ENCODE data around the gene RSBN1. TPM values are rescaled to one million over a fixed set of nuclear protein-coding genes. Genes with fewer than 3 reads are reported as not detected.

RSBN1 gene
- total and polyA plus RNA-seq, 2 donors (not counting 1 experiment from before 2014, with no cell fraction given): 9.4 to 10.2 TPM

DNA sequence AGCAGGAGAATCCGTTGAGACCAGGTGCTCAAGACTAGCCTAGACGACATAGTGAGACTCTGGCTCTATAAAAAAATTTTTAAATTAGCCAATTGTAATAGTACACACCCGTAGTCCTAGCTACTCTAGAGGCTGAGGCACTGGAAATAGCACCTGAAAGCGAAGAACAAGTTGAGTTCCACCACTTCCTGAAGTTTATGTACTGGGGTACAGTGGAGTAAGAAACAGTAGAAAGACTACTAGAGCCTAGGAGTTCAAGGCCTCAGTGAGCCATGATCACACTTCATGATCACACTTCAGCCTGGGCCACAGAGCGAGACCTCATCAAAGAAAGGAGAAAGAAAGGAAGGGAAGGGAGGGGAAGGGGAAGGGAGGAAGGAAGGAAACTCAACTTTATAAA, 19.8 kb downstream of the RSBN1 start:
- Histone ChIP-seq H3K9me3 (ENCODE audit: control insufficient read depth, insufficient read depth, low read depth, low read length) (no peaks in the 10 kb centered on the region), H4K20me1 (ENCODE audit: control insufficient read depth, extremely low read depth, insufficient read depth, low read length) (no peaks in the 10 kb centered on the region), H3K27ac (ENCODE audit: insufficient read depth, low read length) (peak overlapping the region; percentile 22), H3K79me2 (ENCODE audit: control insufficient read depth, insufficient read depth, low read length) (peaks cover 1% of the 10 kb centered on the region), H3K4me1 (ENCODE audit: control insufficient read depth, extremely low read depth, insufficient read depth, low read length) (no peaks in the 10 kb centered on the region), H3K4me2 (ENCODE audit: extremely low read depth, insufficient read depth, low read length) (no peak overlapping the region), H3K4me3 (replicated peaks in 1 of 4; ENCODE audit: control extremely low read depth in 1 of 4, insufficient read depth in 1 of 4, low read depth in 3 of 4, low read length in 4 of 4) (no peak overlapping the region), H3K27me3 (ENCODE audit: control insufficient read depth, insufficient read depth, low read length) (no peaks in the 10 kb centered on the region), H3K9ac (ENCODE audit: insufficient read depth, low read length) (no peak overlapping the region), H3K36me3 (ENCODE audit: control insufficient read depth, insufficient read depth, low read length) (no peaks in the 10 kb centered on the region), H2AFZ (ENCODE audit: low read length) (no peak overlapping the region)
- no peak for TF ChIP-seq EZH2 (IDR thresholded peaks at IDR 0.05; ENCODE audit: low read length, missing control alignments)
- TF ChIP-seq, protein P1, sequence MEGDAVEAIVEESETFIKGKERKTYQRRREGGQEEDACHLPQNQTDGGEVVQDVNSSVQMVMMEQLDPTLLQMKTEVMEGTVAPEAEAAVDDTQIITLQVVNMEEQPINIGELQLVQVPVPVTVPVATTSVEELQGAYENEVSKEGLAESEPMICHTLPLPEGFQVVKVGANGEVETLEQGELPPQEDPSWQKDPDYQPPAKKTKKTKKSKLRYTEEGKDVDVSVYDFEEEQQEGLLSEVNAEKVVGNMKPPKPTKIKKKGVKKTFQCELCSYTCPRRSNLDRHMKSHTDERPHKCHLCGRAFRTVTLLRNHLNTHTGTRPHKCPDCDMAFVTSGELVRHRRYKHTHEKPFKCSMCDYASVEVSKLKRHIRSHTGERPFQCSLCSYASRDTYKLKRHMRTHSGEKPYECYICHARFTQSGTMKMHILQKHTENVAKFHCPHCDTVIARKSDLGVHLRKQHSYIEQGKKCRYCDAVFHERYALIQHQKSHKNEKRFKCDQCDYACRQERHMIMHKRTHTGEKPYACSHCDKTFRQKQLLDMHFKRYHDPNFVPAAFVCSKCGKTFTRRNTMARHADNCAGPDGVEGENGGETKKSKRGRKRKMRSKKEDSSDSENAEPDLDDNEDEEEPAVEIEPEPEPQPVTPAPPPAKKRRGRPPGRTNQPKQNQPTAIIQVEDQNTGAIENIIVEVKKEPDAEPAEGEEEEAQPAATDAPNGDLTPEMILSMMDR (conservative IDR thresholded peaks at IDR 0.05 in 1 of 2, IDR thresholded peaks at IDR 0.05 in 1 of 2; ENCODE audit: low read depth in 1 of 2, low read length in 2 of 2): no peak
- no peak for DNase-seq (ENCODE audit: low read depth in 2 of 2)

DNA sequence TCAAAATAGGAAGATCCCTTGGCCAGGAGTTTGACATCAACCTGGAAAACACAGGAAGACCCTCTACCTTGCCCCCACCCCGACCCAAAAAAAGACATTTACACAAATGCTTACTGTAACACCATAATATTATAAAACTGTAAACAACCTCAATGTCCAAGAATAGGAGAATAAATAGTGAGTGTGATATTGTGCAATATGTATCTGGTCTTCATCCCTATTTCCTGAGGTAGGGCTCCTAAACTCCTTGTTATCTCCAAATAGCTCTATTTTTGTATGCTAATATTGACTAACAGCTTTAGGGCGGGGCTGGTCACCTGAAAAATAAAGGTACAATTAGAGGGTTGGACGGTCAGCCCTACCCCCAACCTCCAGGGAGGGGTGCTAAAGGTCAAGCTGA, 23.5 kb downstream of the RSBN1 start:
- Histone ChIP-seq H3K9ac (ENCODE audit: insufficient read depth, low read length) (no peak overlapping the region), H2AFZ (ENCODE audit: low read length) (no peak overlapping the region), H3K79me2 (ENCODE audit: control insufficient read depth, insufficient read depth, low read length) (peaks cover 1% of the 10 kb centered on the region), H3K4me2 (ENCODE audit: extremely low read depth, insufficient read depth, low read length) (no peak overlapping the region), H3K27me3 (ENCODE audit: control insufficient read depth, insufficient read depth, low read length) (no peaks in the 10 kb centered on the region), H3K4me3 (replicated peaks in 1 of 4; ENCODE audit: control extremely low read depth in 1 of 4, insufficient read depth in 1 of 4, low read depth in 3 of 4, low read length in 4 of 4) (no peak overlapping the region), H3K36me3 (ENCODE audit: control insufficient read depth, insufficient read depth, low read length) (no peaks in the 10 kb centered on the region), H4K20me1 (ENCODE audit: control insufficient read depth, extremely low read depth, insufficient read depth, low read length) (no peaks in the 10 kb centered on the region), H3K9me3 (ENCODE audit: control insufficient read depth, insufficient read depth, low read depth, low read length) (no peaks in the 10 kb centered on the region), H3K4me1 (ENCODE audit: control insufficient read depth, extremely low read depth, insufficient read depth, low read length) (peaks cover 2% of the 10 kb centered on the region), H3K27ac (ENCODE audit: insufficient read depth, low read length) (no peak overlapping the region)
- no peak for DNase-seq (ENCODE audit: low read depth in 2 of 2)
- no peak for TF ChIP-seq EZH2 (IDR thresholded peaks at IDR 0.05; ENCODE audit: low read length, missing control alignments)
- TF ChIP-seq, protein P1 (conservative IDR thresholded peaks at IDR 0.05 in 1 of 2, IDR thresholded peaks at IDR 0.05 in 1 of 2; ENCODE audit: low read depth in 1 of 2, low read length in 2 of 2): no peak

DNA sequence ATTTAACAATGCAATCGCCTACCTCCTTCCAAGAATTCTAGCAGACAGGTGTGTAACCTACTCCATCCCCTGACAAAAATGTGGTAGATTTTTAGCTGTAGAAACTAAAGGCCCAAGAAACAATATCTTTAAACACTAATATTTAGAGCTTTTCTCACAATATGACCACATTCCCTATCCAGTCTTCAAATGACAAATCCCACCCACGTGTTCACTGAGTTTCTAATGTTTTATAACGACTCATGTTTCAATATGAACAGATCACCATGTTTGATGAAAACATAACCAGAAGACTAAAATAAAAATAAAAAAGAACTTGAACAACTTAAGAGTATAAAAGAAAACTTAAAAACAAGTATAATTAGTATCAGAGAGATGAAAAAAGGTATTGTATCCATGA, 24.6 kb downstream of the RSBN1 start:
- no peak for DNase-seq (ENCODE audit: low read depth in 2 of 2)
- Histone ChIP-seq H3K27ac (ENCODE audit: insufficient read depth, low read length) (no peak overlapping the region), H3K9me3 (ENCODE audit: control insufficient read depth, insufficient read depth, low read depth, low read length) (no peaks in the 10 kb centered on the region), H3K4me2 (ENCODE audit: extremely low read depth, insufficient read depth, low read length) (no peak overlapping the region), H2AFZ (ENCODE audit: low read length) (no peak overlapping the region), H3K27me3 (ENCODE audit: control insufficient read depth, insufficient read depth, low read length) (no peaks in the 10 kb centered on the region), H3K9ac (ENCODE audit: insufficient read depth, low read length) (no peak overlapping the region), H3K79me2 (ENCODE audit: control insufficient read depth, insufficient read depth, low read length) (peaks cover 4% of the 10 kb centered on the region), H4K20me1 (ENCODE audit: control insufficient read depth, extremely low read depth, insufficient read depth, low read length) (no peaks in the 10 kb centered on the region), H3K4me3 (replicated peaks in 1 of 4; ENCODE audit: control extremely low read depth in 1 of 4, insufficient read depth in 1 of 4, low read depth in 3 of 4, low read length in 4 of 4) (no peak overlapping the region), H3K36me3 (ENCODE audit: control insufficient read depth, insufficient read depth, low read length) (no peaks in the 10 kb centered on the region), H3K4me1 (ENCODE audit: control insufficient read depth, extremely low read depth, insufficient read depth, low read length) (peaks cover 2% of the 10 kb centered on the region)
- TF ChIP-seq, protein P1 (conservative IDR thresholded peaks at IDR 0.05 in 1 of 2, IDR thresholded peaks at IDR 0.05 in 1 of 2; ENCODE audit: low read depth in 1 of 2, low read length in 2 of 2): no peak
- TF ChIP-seq EZH2 (IDR thresholded peaks at IDR 0.05; ENCODE audit: low read length, missing control alignments): no peak

Data from fibroblast of lung (primary cell).